GM21529 (cell line): ENCODE measurements around the gene C15orf39.

ENCODE experiments used
- ATAC-seq: cut with Tn5 transposase; IDR thresholded peaks from one replicate; pipeline ENCODE4 v1.9.1; 2021; ENCODE audit not compliant: unreplicated experiment

C15orf39 gene

DNA sequence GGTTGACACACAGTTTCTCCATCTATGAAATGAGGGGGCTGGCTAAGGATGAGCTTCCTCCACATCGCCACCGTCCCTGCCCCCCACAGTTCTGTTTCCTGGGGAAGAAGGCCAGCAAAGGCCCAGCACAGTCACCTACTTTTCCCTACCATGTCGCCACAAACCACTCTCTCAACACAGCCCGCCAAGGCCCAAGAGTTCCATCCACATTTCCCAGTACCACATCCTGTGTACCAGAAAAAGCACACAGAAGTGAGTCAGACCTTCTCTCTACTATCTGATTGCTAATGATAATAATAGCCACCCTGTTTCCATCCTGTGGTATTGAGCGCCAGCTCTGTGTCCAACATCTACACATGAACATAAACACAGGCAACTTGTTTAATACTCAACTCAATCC, 30.3 kb upstream of the C15orf39 start:
- no peak for ATAC-seq

DNA sequence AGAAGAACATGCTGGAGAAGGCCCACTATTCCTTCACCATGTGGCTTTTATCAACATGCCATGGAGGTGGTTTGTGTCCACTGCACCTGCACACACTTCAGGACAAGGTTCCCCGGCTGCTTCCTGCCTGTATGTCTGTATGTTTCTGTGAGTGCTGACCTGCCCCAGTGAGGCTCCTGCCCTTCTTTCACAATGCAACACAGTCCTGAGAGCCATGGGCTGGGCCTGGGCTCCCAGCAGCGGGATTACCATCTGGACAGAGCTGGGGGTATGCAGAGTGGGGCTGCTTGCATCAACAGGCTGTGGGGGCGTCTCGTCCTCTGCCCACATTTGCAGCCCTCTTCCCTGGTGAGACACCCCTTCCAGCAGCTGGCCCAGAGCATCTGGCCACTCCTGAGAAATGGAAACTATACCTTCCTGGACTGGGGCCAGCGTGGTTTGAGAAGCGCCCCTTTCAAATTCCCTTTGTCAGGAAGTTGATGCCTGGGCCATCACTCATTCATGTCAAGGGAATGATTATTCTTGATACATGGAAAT, 29.3 kb upstream of the C15orf39 start:
- ATAC-seq = no peak

DNA sequence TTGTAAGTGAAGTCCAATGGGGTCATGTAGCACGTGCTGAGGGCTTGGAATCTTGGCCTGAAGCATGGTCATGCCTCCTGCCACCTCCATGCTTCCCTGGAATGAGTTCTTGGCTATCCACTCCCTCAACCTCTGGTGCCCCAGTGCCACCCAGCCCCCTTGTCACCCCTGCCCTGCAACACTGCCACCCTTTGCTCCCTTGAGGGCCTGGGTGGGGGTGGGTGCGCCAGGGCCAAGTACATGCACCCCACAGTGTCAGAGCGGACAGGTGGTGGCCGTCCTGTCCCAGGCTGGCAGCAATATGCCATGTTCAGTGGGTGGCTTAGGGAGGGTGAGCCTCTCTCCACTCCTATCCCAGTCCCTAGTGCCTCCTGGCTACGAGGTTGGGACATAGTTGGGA, 27.6 kb upstream of the C15orf39 start:
- no peak for ATAC-seq

GRCh38 chr15:75174729-75175128, 27.0 kb upstream of the C15orf39 start:
- ATAC-seq = no peak

- no peak for ATAC-seq
Measured at GRCh38 chr15:75176396-75176761, 25.3 kb upstream of the C15orf39 start.

DNA sequence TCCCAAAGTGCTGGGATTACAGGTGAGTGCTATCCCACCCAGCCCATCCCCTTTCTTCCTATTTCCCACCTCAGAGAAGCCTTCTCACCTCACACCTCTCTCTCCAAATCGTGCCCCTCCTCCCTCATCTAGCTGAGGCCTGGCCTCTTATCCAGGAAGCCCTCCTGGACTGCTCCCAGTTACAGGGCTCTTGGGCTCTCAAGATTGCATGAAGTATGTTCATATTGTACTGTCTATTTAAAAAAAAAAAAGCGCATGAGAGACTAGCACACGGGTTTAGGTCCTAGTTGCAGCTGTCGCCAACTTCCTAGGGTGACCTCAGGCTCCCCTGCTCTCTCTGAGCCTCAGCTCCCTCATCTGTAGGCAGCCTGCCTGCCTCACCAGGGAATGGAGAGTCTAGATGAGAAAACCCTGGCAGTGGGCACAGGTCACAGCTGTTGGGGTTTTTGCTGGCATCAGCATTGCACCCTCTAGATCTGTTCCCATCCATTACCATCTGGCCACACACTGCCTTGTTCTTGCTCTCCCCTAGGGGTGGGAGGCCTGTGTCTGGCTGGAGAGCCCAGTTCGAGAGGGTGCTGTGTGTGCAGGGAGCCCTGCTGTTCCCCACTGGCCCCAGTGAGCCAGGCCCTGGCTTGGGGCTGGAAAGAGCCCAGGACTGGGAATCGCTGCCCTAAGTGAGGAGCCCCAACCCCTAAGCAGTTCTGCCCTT, 24.2 kb upstream of the C15orf39 start:
- no peak for ATAC-seq

DNA sequence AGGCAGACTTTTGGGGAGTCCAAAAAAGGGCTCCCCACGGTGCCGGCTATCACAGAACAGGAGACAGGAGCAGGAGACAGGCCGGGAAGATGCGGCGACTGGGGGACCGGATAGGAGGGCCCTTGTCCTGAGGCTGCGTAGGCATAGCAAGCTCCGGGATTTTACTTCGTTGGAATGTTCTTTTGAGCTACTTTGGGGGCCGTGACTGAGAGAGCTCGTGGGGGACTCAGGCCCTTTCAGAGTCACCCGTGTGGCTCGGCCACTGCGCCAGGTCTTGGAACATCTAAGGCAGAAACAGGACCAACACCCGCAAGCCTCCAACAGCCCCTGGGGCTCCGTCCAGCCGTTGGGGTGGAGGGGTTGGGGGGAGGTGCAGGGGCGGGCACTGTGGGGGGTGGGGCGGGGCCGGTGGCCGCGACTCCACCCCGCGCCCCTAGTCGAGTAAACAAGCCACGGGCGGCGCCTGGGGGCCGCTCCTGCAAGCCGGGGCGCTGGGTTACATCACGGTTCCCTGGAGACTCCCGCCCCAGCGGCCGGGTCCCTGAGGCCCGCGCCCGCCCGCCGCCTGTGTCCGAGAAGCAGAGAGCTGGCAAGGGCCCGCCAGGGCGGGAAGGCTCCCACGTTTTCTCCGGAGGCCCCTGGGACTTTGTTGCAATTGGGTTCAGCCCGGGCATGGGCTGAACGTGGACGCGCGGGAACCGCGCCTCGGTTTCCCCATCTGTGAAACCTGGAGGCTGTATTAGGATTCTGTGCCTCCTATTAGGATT, 23.3 kb upstream of the C15orf39 start:
- ATAC-seq = no peak

DNA sequence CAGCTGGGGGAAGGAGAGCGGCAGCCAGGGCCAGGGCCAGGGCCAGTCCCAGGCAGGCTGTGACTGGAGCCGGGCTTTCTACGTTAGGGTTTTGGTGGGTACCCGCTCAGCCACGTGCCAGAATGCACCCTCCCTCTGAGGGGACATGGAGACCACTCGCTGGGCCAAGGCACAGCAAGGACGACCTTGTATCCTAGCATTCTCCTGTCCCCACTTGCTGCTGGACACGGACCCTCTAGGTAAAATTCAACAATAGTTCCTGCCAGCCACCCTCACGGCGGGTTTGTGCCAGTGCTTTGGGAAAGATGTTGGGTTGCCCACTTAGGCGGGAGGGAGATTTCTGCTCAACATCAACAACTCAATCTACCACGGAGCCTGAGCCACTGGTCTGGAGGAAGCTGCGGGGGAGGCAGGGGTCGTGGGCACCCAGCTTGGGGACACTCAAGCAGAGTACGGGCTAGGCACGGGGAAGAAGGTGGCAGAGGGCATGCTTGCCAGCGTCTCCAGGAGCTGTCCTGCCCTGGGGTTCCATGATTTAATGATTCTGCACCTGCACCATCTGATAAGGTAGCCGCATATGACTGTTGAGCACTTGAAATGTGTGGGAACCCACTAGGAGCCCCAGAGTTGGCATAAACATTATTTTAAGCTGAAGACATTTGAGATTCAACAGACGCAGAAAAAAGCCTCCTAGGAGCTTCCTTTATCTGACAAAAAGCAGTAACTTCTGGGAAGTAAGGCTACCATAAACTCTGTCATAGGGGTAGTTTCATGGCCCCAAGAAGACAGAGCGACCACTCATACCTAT, 22.5 kb upstream of the C15orf39 start:
- ATAC-seq = no peak

- no peak for ATAC-seq
Measured at GRCh38 chr15:75179746-75180140, 21.9 kb upstream of the C15orf39 start.

DNA sequence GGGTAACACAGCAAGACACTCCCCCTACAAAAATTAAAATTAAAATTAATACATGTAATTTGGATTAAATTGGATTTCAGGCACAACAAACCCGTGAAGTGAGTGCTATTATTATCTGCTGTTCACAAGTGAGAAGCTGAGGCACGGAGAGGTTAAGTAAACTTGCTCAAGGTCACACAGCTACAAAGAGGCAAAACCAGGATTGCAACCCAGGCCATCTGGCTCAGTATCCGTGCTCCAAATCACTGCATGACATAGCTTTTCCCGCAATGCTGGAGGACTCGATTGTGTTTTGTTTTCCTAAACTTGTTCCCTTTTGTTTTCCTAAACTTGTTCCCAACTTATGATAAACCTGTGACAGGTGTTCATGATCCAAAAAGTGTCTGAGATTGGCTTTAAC, 19.9 kb upstream of the C15orf39 start:
- no peak for ATAC-seq

DNA sequence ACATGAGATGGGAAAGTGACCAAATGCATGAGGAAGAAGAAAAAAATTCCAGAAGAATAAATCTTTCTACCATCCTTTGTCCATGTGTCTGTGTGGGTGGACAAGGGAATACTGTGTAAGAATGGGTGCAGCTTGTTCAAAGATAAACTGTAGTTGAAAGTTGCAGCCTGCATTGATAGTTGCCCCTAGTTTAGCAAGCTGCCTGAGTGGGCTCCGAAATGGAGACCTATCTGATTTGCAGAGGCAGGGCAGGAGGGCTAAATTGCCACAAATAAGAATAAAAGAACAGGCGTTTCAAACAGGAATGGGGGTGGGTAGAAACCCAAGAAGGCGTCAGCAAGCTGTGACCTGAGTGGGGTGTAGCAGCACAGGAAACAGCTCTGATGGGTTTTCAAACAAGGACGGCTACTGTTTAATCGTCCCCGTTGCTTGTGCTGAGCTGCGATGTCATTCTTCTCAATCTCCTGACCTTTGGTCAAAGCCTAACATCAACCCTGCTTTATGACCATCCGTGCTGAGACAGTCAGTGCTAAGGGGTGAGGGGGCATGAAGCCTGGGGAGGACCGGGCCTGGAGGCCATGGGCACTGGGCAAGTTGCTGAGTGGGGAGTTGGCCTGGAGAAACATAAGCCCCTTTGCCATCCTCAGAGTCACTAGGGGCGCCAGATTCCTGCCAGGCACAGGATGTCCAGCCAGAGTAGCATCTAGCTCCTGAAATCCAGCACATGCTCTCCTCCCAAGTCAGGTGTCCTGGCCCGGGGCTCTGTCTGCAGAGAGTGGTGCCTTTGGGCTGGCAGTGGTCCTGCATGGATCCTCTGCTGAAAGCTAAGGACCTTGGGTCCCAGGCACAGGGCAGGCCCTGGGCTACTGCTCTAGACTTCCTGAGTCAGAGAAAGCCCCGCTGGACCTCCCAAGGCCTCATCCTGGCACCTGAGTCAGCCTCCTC, 19.2 kb upstream of the C15orf39 start:
- ATAC-seq = no peak

DNA sequence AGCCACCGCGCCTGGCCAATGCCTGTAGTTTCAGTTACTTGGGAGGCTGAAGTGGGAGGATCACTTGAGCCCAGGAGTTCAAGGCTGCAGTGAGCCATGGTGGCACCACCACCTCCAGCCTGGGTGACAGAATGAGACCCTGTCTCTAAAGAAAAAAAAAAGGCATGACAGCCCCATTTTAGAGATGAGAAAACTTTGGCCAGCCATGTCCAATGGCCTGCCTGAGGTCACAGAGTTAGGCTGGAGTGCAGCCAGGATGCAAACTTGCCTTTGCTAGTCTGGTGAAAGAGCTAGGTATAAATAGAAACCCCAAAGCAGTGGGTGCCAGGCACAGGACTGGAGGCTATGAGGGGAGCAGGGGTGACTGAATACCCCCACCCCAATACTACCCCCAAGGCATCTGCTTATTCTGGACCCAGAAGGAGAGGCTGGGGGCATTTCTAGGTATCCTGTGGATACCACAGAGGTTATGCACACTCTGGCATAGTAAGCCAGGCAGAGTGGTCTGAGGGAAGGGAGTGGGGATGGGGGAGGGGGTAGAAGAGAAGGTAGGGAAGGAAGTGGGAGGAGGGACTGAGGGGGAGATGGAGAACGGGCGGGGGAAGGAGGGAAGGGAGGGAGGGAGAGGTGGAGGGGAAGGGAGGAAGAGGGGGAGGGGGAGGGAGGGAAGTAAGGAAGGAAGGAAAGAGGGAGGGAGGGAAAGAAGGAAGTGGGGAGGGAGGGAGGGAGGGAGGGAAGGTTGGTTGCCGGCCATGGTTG, 16.2 kb upstream of the C15orf39 start:
- ATAC-seq = no peak

GRCh38 chr15:75186044-75186443, 15.6 kb upstream of the C15orf39 start:
- ATAC-seq = no peak

- no peak for ATAC-seq
Measured at GRCh38 chr15:75188499-75188898, 13.2 kb upstream of the C15orf39 start.

- no peak for ATAC-seq
Measured at GRCh38 chr15:75191235-75191634, 10.4 kb upstream of the C15orf39 start.

DNA sequence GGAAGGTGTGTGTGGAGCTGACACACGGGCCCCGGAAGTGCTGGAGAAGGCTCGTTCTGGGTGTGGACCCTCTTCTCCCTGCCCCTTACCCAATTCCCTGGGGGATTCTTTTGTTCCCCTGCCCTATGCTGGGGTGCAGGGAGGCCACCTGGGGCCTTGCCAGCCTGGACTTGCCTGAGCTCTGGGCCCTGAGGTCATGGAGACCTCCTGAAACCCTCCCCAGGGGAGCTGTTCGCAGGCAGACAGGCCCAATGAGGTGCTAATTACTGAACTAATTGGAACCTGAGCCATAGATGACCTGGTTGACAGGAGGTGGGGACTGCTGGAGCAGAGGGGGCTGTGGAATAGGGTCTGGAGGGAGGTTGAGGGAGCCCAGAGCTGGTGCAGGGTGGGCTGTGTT, 9.4 kb upstream of the C15orf39 start:
- no peak for ATAC-seq

- no peak for ATAC-seq
Measured at GRCh38 chr15:75193272-75193671, 8.4 kb upstream of the C15orf39 start.

DNA sequence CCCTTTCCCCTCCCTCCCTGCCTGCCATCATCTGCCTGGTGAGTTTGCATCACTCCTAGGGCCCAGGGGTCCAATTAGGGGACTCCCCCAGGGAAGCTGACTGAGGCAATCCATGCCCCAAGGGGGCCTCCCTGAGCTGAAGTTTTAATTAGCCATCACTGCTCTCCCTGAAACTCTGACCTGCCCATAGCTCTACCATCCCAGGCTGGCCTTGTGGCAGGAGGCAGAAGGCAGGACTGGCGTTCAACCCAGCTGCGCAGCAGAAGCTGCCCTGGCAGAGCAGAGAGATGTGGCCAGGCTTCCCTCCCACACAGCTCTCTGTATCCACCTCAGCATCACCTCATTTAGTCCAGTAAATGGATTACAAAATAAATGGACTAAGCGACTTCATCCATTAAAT, 7.7 kb upstream of the C15orf39 start:
- ATAC-seq = no peak

DNA sequence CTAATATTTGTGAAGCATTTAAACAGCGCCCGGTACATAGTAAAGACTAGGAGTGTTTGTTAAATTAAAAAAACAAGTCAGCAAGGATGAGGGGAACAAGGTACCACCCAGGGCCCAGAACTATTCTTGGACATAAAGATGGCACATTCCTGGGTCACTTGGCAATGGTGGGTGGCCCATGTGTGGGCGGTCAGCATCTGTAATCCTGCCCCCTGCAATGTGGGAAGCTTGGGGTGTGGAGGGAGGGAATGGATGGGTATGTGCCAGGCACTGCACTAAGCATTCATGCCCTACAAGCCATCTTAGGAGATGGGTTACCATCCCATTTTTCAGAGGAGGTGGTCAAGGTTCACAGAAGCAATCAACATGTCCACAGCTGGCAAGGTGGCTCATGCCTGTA, 7.3 kb upstream of the C15orf39 start:
- ATAC-seq = no peak
